ENCODE data around the gene ANKMY1. TPM values are rescaled to one million over a fixed set of nuclear protein-coding genes. Genes with fewer than 3 reads are reported as not detected.

Gene ANKMY1
- total and polyA plus RNA-seq, 2 of the 8 experiments (the other 6 are each of a cell fraction or from before 2014, with no cell fraction given), result 4.5 to 4.8 TPM

DNA sequence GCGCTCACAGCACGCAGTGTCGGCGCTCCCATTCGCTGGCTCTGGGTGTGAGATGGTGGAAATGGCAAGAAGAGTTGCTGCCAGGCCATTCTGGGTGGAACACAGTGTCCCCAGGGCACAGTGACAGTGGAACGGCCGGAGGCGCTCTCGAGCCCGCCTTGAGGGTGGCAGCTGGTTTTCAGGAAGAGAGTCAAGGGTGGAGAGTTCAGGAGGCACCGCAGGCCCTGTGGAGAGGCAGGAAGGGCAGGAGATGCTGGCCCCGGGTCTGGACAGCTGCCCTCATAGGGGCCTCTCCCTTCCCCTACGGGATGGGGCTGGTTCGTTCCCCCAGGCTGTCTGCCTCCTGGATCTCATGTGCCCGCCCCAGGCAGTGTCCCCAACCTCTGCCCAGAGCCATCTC, 109.9 kb downstream of the ANKMY1 start:
- Histone ChIP-seq H4K20me1 (replicated peaks in 1 of 2; ENCODE audit: control insufficient read depth in 1 of 2, insufficient read depth in 2 of 2, low read length in 2 of 2) (peaks cover 15 to 42% of the 10 kb centered on the region in 2 experiments), H3K23ac (ENCODE audit: insufficient read length) (no peak overlapping the region), H2BK15ac (ENCODE audit: low read length) (no peak overlapping the region), H3K27me3 (replicated peaks in 1 of 4; ENCODE audit: control insufficient read depth in 3 of 4, extremely low read depth in 1 of 4, insufficient read depth in 3 of 4, low read length in 3 of 4) (peaks cover 0 to 5% (median 5%) of the 10 kb centered on the region in 4 experiments; a peak in 2 of 7 replicates), H3K18ac (ENCODE audit: extremely low read depth, low read length) (no peak overlapping the region), H2AFZ (ENCODE audit: low read length) (no peak overlapping the region), H3K23me2 (ENCODE audit: low read depth, low read length) (peaks cover 5% of the 10 kb centered on the region; the same call in 1 of the 2 replicates), H3K4ac (replicated peaks; ENCODE audit: insufficient read length, low read depth, low read length) (no peak overlapping the region), H3K4me1 (replicated peaks in 1 of 4; ENCODE audit: control insufficient read depth in 3 of 4, insufficient read depth in 4 of 4, low read length in 3 of 4) (peaks cover 0 to 20% (median 8%) of the 10 kb centered on the region in 4 experiments; a peak in 6 of 7 replicates), H3K4me3 (ENCODE audit: extremely low read depth in 1 of 4, insufficient read depth in 2 of 4, low read depth in 3 of 4, low read length in 4 of 4) (no peak overlapping the region), H4K8ac (ENCODE audit: extremely low read depth, insufficient read depth, low read length) (peak overlapping the region; percentile 62; the same call in 1 of the 2 replicates), H3K79me2 (ENCODE audit: control insufficient read depth in 1 of 2, insufficient read depth in 2 of 2, low read length in 2 of 2) (no peaks in the 10 kb centered on the region), H3K79me1 (ENCODE audit: low read depth, low read length) (peaks cover 3% of the 10 kb centered on the region), H2AK5ac (ENCODE audit: low read depth, low read length) (no peak overlapping the region), H4K5ac (ENCODE audit: insufficient read length, low read depth, low read length) (no peak overlapping the region), H2BK5ac (ENCODE audit: low read depth, low read length) (no peak overlapping the region), H3K27ac (ENCODE audit: low read depth, low read length) (no peak overlapping the region), H4K91ac (replicated peaks; ENCODE audit: insufficient read length, low read length) (no peak overlapping the region), H3K56ac (replicated peaks; ENCODE audit: insufficient read length, low read depth, low read length) (no peak overlapping the region), H3K14ac (ENCODE audit: insufficient read length) (no peak overlapping the region), H3K4me2 (ENCODE audit: insufficient read depth in 1 of 2, low read depth in 2 of 2, low read length in 2 of 2) (no peak overlapping the region), H3K9ac (replicated peaks in 1 of 4; ENCODE audit: extremely low read depth in 1 of 4, low read depth in 3 of 4, low read length in 3 of 4) (no peak overlapping the region), H3K9me3 (ENCODE audit: insufficient read depth in 2 of 2, low read depth in 1 of 2, low read length in 1 of 2) (no peaks in the 10 kb centered on the region), H2BK12ac (ENCODE audit: low read depth, low read length) (no peak overlapping the region), H3K36me3 (ENCODE audit: control insufficient read depth in 2 of 4, insufficient read depth in 4 of 4, low read length in 3 of 4) (no peaks in the 10 kb centered on the region), H2BK20ac (ENCODE audit: low read length) (no peak overlapping the region), H2BK120ac (replicated peaks; ENCODE audit: low read depth, low read length) (no peak overlapping the region)
- ChIA-PET POLR2A (ENCODE audit: partially characterized antibody) (no interaction called here), CTCF (ENCODE audit: partially characterized antibody) (no interaction called here)
- DNase-seq (ENCODE audit: low read depth in 1 of 2, low spot score in 2 of 2), result no peak
- no peak for TF ChIP-seq RXRA (IDR thresholded peaks at IDR 0.05; ENCODE audit: insufficient read depth, low read depth, low read length)
- no peak for TF ChIP-seq BCL11A (IDR thresholded peaks at IDR 0.05; ENCODE audit: low read depth in 2 of 2, low read length in 2 of 2)
- TF ChIP-seq MAX (IDR thresholded peaks at IDR 0.05), result no peak
- TF ChIP-seq SAP30 (IDR thresholded peaks at IDR 0.05; ENCODE audit: insufficient read depth, insufficient replicate concordance, low read length), result no peak
- TF ChIP-seq KDM4A (IDR thresholded peaks at IDR 0.05; ENCODE audit: low read depth, low read length, severe bottlenecking), result no peak
- no peak for TF ChIP-seq SP1 (IDR thresholded peaks at IDR 0.05; ENCODE audit: low read depth, low read length)
- TF ChIP-seq GABPA (IDR thresholded peaks at IDR 0.05; ENCODE audit: borderline replicate concordance, insufficient read depth, low read length), result no peak
- no peak for TF ChIP-seq TAF1 (IDR thresholded peaks at IDR 0.05; ENCODE audit: low read depth, low read length)
- TF ChIP-seq TEAD4 (IDR thresholded peaks at IDR 0.05; ENCODE audit: low read depth, low read length), result no peak
- 96% methylated on average over 13 of the region's 15 CpGs; no CpG with 5 or more reads in 1 of the 2 experiments for WGBS, 2 experiments (ENCODE audit: extremely low coverage in 1 of 2, insufficient coverage in 1 of 2, insufficient read length in 1 of 2, insufficient replicate concordance in 2 of 2, low coverage in 1 of 2, low lambda C conversion rate in 2 of 2, missing lambda C conversion rate in 1 of 2)
- FAIRE-seq, result no peak
